T-helper 1 cell treated with Interleukin-12 subunit alpha and Interleukin-12 subunit beta and Interleukin-4 antibody, amounts not matched to agents 30 μg/mL and 1 μg/mL, for 36 hours (primary cell): ENCODE results near the gene TMEM119.
"Not testable (repeated sequence)": the region's sequence is repeated elsewhere in the genome, so short reads cannot be mapped to it uniquely, and the experiment has no call there.

Experiments used
- H3K27ac Mint-ChIP-seq: one replicate; pipeline ENCODE4 v1.8.0; 2021; ENCODE audit warnings: mild to moderate bottlenecking, mixed read lengths
- H3K27me3 Mint-ChIP-seq: one replicate; pipeline ENCODE4 v1.8.0; 2021; ENCODE audit warnings: low read depth, mixed read lengths
- H3K36me3 Mint-ChIP-seq: one replicate; pipeline ENCODE4 v1.8.0; 2021; ENCODE audit warnings: low read depth, mixed read lengths
- H3K4me1 Mint-ChIP-seq: one replicate; pipeline ENCODE4 v1.8.0; 2021; ENCODE audit warnings: low read depth, mixed read lengths
- H3K4me3 Mint-ChIP-seq: one replicate; pipeline ENCODE4 v1.8.0; 2021; ENCODE audit warnings: mild to moderate bottlenecking, moderate library complexity, mixed read lengths
- H3K9me3 Mint-ChIP-seq: one replicate; pipeline ENCODE4 v1.8.0; 2021; ENCODE audit warnings: mixed read lengths

TMEM119 gene

GRCh38 chr12:108591267-108591980, 6.5 kb downstream of the TMEM119 start:
- H3K36me3 Mint-ChIP-seq: no peaks in the 10 kb centered on the region
- H3K9me3 Mint-ChIP-seq: no peaks in the 10 kb centered on the region
- H3K4me1 Mint-ChIP-seq: no peaks in the 10 kb centered on the region
- no peak overlapping the region for H3K4me3 Mint-ChIP-seq
- no peaks in the 10 kb centered on the region for H3K27me3 Mint-ChIP-seq
- H3K27ac Mint-ChIP-seq: no peak overlapping the region

GRCh38 chr12:108590463-108590862, 7.4 kb downstream of the TMEM119 start:
- not testable (repeated sequence) for H3K9me3 Mint-ChIP-seq, H3K4me1 Mint-ChIP-seq, H3K27ac Mint-ChIP-seq, H3K36me3 Mint-ChIP-seq, H3K27me3 Mint-ChIP-seq, H3K4me3 Mint-ChIP-seq

GRCh38 chr12:108589840-108590229, 8.0 kb downstream of the TMEM119 start:
- Mint-ChIP-seq H3K4me3 (no peak overlapping the region), H3K36me3 (no peaks in the 10 kb centered on the region), H3K9me3 (no peaks in the 10 kb centered on the region), H3K4me1 (no peaks in the 10 kb centered on the region), H3K27me3 (peaks cover 2% of the 10 kb centered on the region), H3K27ac (no peak overlapping the region)

- Mint-ChIP-seq H3K9me3 (no peaks in the 10 kb centered on the region), H3K27ac (no peak overlapping the region), H3K4me1 (no peaks in the 10 kb centered on the region), H3K27me3 (peaks cover 5% of the 10 kb centered on the region), H3K36me3 (no peaks in the 10 kb centered on the region), H3K4me3 (no peak overlapping the region)
These were observed 8.7 kb downstream of the TMEM119 start for GRCh38 chr12:108589028-108589839.

GRCh38 chr12:108587826-108588225, 10.1 kb downstream of the TMEM119 start:
- Mint-ChIP-seq H3K27ac (no peak overlapping the region), H3K9me3 (no peaks in the 10 kb centered on the region), H3K4me1 (no peaks in the 10 kb centered on the region), H3K36me3 (no peaks in the 10 kb centered on the region), H3K27me3 (peaks cover 11% of the 10 kb centered on the region), H3K4me3 (no peak overlapping the region)

GRCh38 chr12:108586306-108586705, 11.6 kb downstream of the TMEM119 start:
- H3K4me1 Mint-ChIP-seq: no peaks in the 10 kb centered on the region
- peaks cover 11% of the 10 kb centered on the region for H3K27me3 Mint-ChIP-seq
- no peak overlapping the region for H3K27ac Mint-ChIP-seq
- no peaks in the 10 kb centered on the region for H3K9me3 Mint-ChIP-seq
- H3K4me3 Mint-ChIP-seq: no peak overlapping the region
- no peaks in the 10 kb centered on the region for H3K36me3 Mint-ChIP-seq

GRCh38 chr12:108585864-108586263, 12.0 kb downstream of the TMEM119 start:
- Mint-ChIP-seq H3K9me3 (no peaks in the 10 kb centered on the region), H3K27ac (no peak overlapping the region), H3K4me3 (no peak overlapping the region), H3K36me3 (no peaks in the 10 kb centered on the region), H3K27me3 (peaks cover 11% of the 10 kb centered on the region), H3K4me1 (no peaks in the 10 kb centered on the region)

- Mint-ChIP-seq H3K9me3 (no peaks in the 10 kb centered on the region), H3K27me3 (peaks cover 16% of the 10 kb centered on the region), H3K27ac (no peak overlapping the region), H3K4me1 (no peaks in the 10 kb centered on the region), H3K36me3 (no peaks in the 10 kb centered on the region), H3K4me3 (no peak overlapping the region)
These were observed 13.3 kb downstream of the TMEM119 start for GRCh38 chr12:108584456-108585065.

GRCh38 chr12:108583991-108584390, 13.9 kb downstream of the TMEM119 start:
- H3K27ac Mint-ChIP-seq: no peak overlapping the region
- H3K4me1 Mint-ChIP-seq: peaks cover 1% of the 10 kb centered on the region
- no peak overlapping the region for H3K4me3 Mint-ChIP-seq
- peaks cover 18% of the 10 kb centered on the region for H3K27me3 Mint-ChIP-seq
- H3K9me3 Mint-ChIP-seq: peaks cover 4% of the 10 kb centered on the region
- peaks cover 1% of the 10 kb centered on the region for H3K36me3 Mint-ChIP-seq

GRCh38 chr12:108582978-108583770, 14.7 kb downstream of the TMEM119 start:
- H3K27ac Mint-ChIP-seq: no peak overlapping the region
- H3K27me3 Mint-ChIP-seq: peaks cover 20% of the 10 kb centered on the region
- peaks cover 9% of the 10 kb centered on the region for H3K9me3 Mint-ChIP-seq
- peaks cover 4% of the 10 kb centered on the region for H3K4me1 Mint-ChIP-seq
- H3K36me3 Mint-ChIP-seq: peaks cover 3% of the 10 kb centered on the region
- no peak overlapping the region for H3K4me3 Mint-ChIP-seq

- peaks cover 20% of the 10 kb centered on the region for H3K27me3 Mint-ChIP-seq
- peaks cover 4% of the 10 kb centered on the region for H3K4me1 Mint-ChIP-seq
- peaks cover 9% of the 10 kb centered on the region for H3K9me3 Mint-ChIP-seq
- H3K4me3 Mint-ChIP-seq: no peak overlapping the region
- H3K36me3 Mint-ChIP-seq: peaks cover 3% of the 10 kb centered on the region
- H3K27ac Mint-ChIP-seq: no peak overlapping the region
These were observed 15.4 kb downstream of the TMEM119 start for GRCh38 chr12:108582509-108582908.

GRCh38 chr12:108581311-108582227, 16.3 kb downstream of the TMEM119 start:
- H3K9me3 Mint-ChIP-seq: peaks cover 9% of the 10 kb centered on the region
- H3K27me3 Mint-ChIP-seq: peaks cover 20% of the 10 kb centered on the region
- H3K27ac Mint-ChIP-seq: no peak overlapping the region
- H3K4me3 Mint-ChIP-seq: no peak overlapping the region
- peaks cover 3% of the 10 kb centered on the region for H3K36me3 Mint-ChIP-seq
- peaks cover 4% of the 10 kb centered on the region for H3K4me1 Mint-ChIP-seq

- H3K4me1 Mint-ChIP-seq: peaks cover 10% of the 10 kb centered on the region
- peaks cover 3% of the 10 kb centered on the region for H3K36me3 Mint-ChIP-seq
- H3K9me3 Mint-ChIP-seq: peaks cover 9% of the 10 kb centered on the region
- no peak overlapping the region for H3K27ac Mint-ChIP-seq
- no peak overlapping the region for H3K4me3 Mint-ChIP-seq
- H3K27me3 Mint-ChIP-seq: peaks cover 20% of the 10 kb centered on the region
These were observed 17.4 kb downstream of the TMEM119 start for GRCh38 chr12:108580531-108580930.
